Measurements from ENCODE around the gene RYR2. TPM values are rescaled to one million over a fixed set of nuclear protein-coding genes. Genes with fewer than 3 reads are reported as not detected.

Gene RYR2
- total RNA-seq, 1 experiment from 2014 or later, result 2.8 TPM

DNA sequence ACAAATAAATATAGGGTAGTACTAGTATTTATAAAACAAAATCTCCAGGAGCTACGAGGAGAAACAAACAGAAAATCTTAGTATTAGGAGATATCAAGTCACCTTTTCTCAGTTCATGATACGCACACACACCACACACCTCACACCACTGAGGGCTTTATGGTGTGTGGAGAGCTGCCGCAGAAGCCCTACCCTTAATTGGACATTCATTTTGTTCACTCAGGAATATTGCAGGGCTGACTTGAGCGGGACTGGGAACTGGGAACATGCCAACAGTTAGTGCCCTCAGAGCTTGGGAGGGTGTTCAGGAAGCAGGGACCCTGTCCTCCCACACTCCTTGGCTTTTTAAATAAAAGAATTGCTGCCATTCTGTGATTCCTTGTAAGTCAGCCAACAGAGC lies 386.8 kb downstream of the RYR2 start:
- intact Hi-C loops (cut with micrococcal nuclease; ENCODE audit: unreplicated experiment), result no loop called here
- POLR2A ChIA-PET (ENCODE audit: low non-redundant PET), result no interaction called here
- no peaks in the 10 kb centered on the region for H3K27me3 ChIP-seq (replicated peaks; ENCODE audit: insufficient read depth, low read depth, low read length, poor library complexity)
- BruUV-seq (replicated peaks), result no TSS peak
- no peak for DNase-seq (ENCODE audit: low spot score)
- TF ChIP-seq EZH2 (IDR thresholded peaks at IDR 0.05; ENCODE audit: borderline replicate concordance, low read depth, low read length, poor library complexity, severe bottlenecking) (no peak), CTCF (conservative IDR thresholded peaks at IDR 0.05; ENCODE audit: low read depth, low read length) (no peak)
- H3K4me1 ChIP-seq (ENCODE audit: insufficient read depth, low read length, poor library complexity, severe bottlenecking), result no peaks in the 10 kb centered on the region
- CTCF ChIA-PET, result no interaction called here
- no peak overlapping the region for H3K27ac ChIP-seq (ENCODE audit: low read depth, low read length, poor library complexity, severe bottlenecking)
- H3K9me3 ChIP-seq (ENCODE audit: low read depth, low read length, poor library complexity, severe bottlenecking), result no peaks in the 10 kb centered on the region
- no peaks in the 10 kb centered on the region for H3K36me3 ChIP-seq (ENCODE audit: insufficient read depth, low read length, poor library complexity, severe bottlenecking)
- no peak overlapping the region for H3K4me3 ChIP-seq (ENCODE audit: low read depth, low read length, poor library complexity, severe bottlenecking)

- Histone ChIP-seq H3K4me3 (ENCODE audit: low read depth, low read length, poor library complexity, severe bottlenecking) (no peak overlapping the region), H3K27ac (ENCODE audit: low read depth, low read length, poor library complexity, severe bottlenecking) (no peak overlapping the region), H3K27me3 (replicated peaks; ENCODE audit: insufficient read depth, low read depth, low read length, poor library complexity) (no peaks in the 10 kb centered on the region), H3K9me3 (ENCODE audit: low read depth, low read length, poor library complexity, severe bottlenecking) (no peaks in the 10 kb centered on the region), H3K4me1 (ENCODE audit: insufficient read depth, low read length, poor library complexity, severe bottlenecking) (no peaks in the 10 kb centered on the region), H3K36me3 (ENCODE audit: insufficient read depth, low read length, poor library complexity, severe bottlenecking) (no peaks in the 10 kb centered on the region)
- no peak for TF ChIP-seq CTCF (conservative IDR thresholded peaks at IDR 0.05; ENCODE audit: low read depth, low read length)
- no peak for TF ChIP-seq EZH2 (IDR thresholded peaks at IDR 0.05; ENCODE audit: borderline replicate concordance, low read depth, low read length, poor library complexity, severe bottlenecking)
- ChIA-PET POLR2A (ENCODE audit: low non-redundant PET) (no interaction called here), CTCF (no interaction called here)
- BruUV-seq (replicated peaks), result no TSS peak
- intact Hi-C loops (cut with micrococcal nuclease; ENCODE audit: unreplicated experiment), result no loop called here
- no peak for DNase-seq (ENCODE audit: low spot score)
Observed at GRCh38 chr1:237429252-237429651, 387.3 kb downstream of the RYR2 start.

DNA sequence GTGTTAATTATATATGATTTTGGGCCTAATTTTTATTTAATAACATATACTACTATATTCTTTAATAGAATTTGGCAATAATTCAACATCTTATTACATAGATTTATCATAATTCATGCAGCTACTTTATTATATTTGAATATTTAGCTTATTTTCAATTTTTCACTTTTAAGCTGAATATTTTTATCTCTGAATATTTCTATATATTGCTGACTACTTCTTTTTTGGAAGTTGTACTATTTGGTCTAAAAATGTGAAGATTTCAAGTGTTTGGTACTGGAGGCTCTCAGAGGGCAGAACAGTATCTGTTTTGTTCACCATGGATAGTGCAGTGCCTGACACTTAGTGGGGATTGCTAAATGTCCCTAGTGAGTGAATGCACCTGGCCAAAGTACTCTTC lies 389.5 kb downstream of the RYR2 start:
- H3K27me3 ChIP-seq (replicated peaks; ENCODE audit: insufficient read depth, low read depth, low read length, poor library complexity), result no peaks in the 10 kb centered on the region
- H3K9me3 ChIP-seq (ENCODE audit: low read depth, low read length, poor library complexity, severe bottlenecking), result no peaks in the 10 kb centered on the region
- no TSS peak for BruUV-seq (replicated peaks)
- no peak for DNase-seq (ENCODE audit: low spot score)
- no peak overlapping the region for H3K27ac ChIP-seq (ENCODE audit: low read depth, low read length, poor library complexity, severe bottlenecking)
- intact Hi-C loops (cut with micrococcal nuclease; ENCODE audit: unreplicated experiment), result no loop called here
- TF ChIP-seq EZH2 (IDR thresholded peaks at IDR 0.05; ENCODE audit: borderline replicate concordance, low read depth, low read length, poor library complexity, severe bottlenecking) (no peak), CTCF (conservative IDR thresholded peaks at IDR 0.05; ENCODE audit: low read depth, low read length) (no peak)
- no peaks in the 10 kb centered on the region for H3K36me3 ChIP-seq (ENCODE audit: insufficient read depth, low read length, poor library complexity, severe bottlenecking)
- no peaks in the 10 kb centered on the region for H3K4me1 ChIP-seq (ENCODE audit: insufficient read depth, low read length, poor library complexity, severe bottlenecking)
- POLR2A ChIA-PET (ENCODE audit: low non-redundant PET), result no interaction called here
- no peak overlapping the region for H3K4me3 ChIP-seq (ENCODE audit: low read depth, low read length, poor library complexity, severe bottlenecking)
- CTCF ChIA-PET, result no interaction called here

Measured in A673 (cell line).